Loucy (cell line): Measurements from ENCODE around the gene ACAP1.

Experiments used
- H2AFZ ChIP-seq: fragments of 200-600 bp; sonication (generic); 2 replicates; pipeline ENCODE4 v1.6.0; 2016; ENCODE audit warnings: antibody characterized with exemption, mild to moderate bottlenecking, low read length, moderate library complexity
- H3F3A ChIP-seq: fragments of 200-600 bp; 2 replicates; pipeline ENCODE4 v1.6.0; 2016; ENCODE audit warnings: antibody characterized with exemption, low read depth, mild to moderate bottlenecking
- H3K27me3 ChIP-seq: fragments of 200-600 bp; sonication (generic); 2 replicates; pipeline ENCODE4 v1.6.1; 2014; ENCODE audit warnings: low read length, mild to moderate bottlenecking; ENCODE audit not compliant: insufficient read depth, poor library complexity, severe bottlenecking
- H3K36me3 ChIP-seq: fragments of 200-600 bp; sonication (generic); 2 replicates; pipeline ENCODE4 v1.6.1; 2016; ENCODE audit warnings: low read length; ENCODE audit not compliant: insufficient read depth
- H3K4me1 ChIP-seq: fragments of 200-600 bp; sonication (generic); 2 replicates; pipeline ENCODE4 v1.5.1; 2014; ENCODE audit warnings: low read length, mild to moderate bottlenecking; ENCODE audit not compliant: insufficient read depth, poor library complexity, severe bottlenecking
- H3K4me2 ChIP-seq: fragments of 200-600 bp; sonication (generic); 2 replicates; pipeline ENCODE4 v1.6.0; 2014; ENCODE audit warnings: antibody characterized with exemption, low read length, low read depth, mild to moderate bottlenecking; ENCODE audit not compliant: poor library complexity, severe bottlenecking
- H3K4me3 ChIP-seq: fragments of 200-600 bp; sonication (generic); 2 replicates; pipeline ENCODE4 v1.5.1; 2014; ENCODE audit warnings: low read length, mild to moderate bottlenecking, mixed read lengths; ENCODE audit not compliant: poor library complexity, severe bottlenecking
- H3K79me2 ChIP-seq: fragments of 200-600 bp; sonication (generic); 2 replicates; pipeline ENCODE4 v1.6.1; 2014; ENCODE audit warnings: low read length; ENCODE audit not compliant: insufficient read depth
- H3K9ac ChIP-seq: fragments of 200-600 bp; sonication (generic); 2 replicates; pipeline ENCODE4 v1.6.0; 2014; ENCODE audit warnings: mild to moderate bottlenecking, low read depth, low read length, moderate library complexity; ENCODE audit not compliant: poor library complexity, severe bottlenecking
- H3K9me2 ChIP-seq: fragments of 200-600 bp; sonication (generic); replicated peaks from 2 replicates; pipeline ENCODE4 v1.6.1; 2016; ENCODE audit warnings: low read depth, low read length, mixed read lengths
- H3K9me3 ChIP-seq: fragments of 200-600 bp; sonication (generic); 2 replicates; pipeline ENCODE4 v1.6.1; 2014; ENCODE audit warnings: mild to moderate bottlenecking, antibody characterized with exemption, low read length, low read depth; ENCODE audit not compliant: insufficient read depth
- H4K20me1 ChIP-seq: fragments of 200-600 bp; sonication (generic); 2 replicates; pipeline ENCODE4 v1.6.0; 2014; ENCODE audit warnings: antibody characterized with exemption, low read length, mild to moderate bottlenecking; ENCODE audit not compliant: insufficient read depth, poor library complexity, severe bottlenecking
- CTCF ChIP-seq: fragments of 200-600 bp; sonication (generic); conservative IDR thresholded peaks from 2 replicates; pipeline ENCODE4 v1.5.1; 2014; ENCODE audit warnings: mild to moderate bottlenecking, antibody characterized with exemption, low read length
- EZH2phosphoT487 ChIP-seq: fragments of 200-600 bp; IDR thresholded peaks from 2 replicates; pipeline ENCODE4 v1.6.1; 2018; ENCODE audit warnings: antibody characterized with exemption, mild to moderate bottlenecking, moderate library complexity, borderline replicate concordance

The ACAP1 gene

GRCh38 chr17:7308625-7309433, 27.5 kb upstream of the ACAP1 start:
- peaks cover 12% of the 10 kb centered on the region for H3K27me3 ChIP-seq
- H3K36me3 ChIP-seq: peaks cover 43% of the 10 kb centered on the region
- no peak overlapping the region for H2AFZ ChIP-seq
- peaks cover 13% of the 10 kb centered on the region for H3F3A ChIP-seq
- TF ChIP-seq CTCF: no peak
- TF ChIP-seq EZH2phosphoT487: no peak
- H4K20me1 ChIP-seq: peaks cover 58% of the 10 kb centered on the region
- H3K9ac ChIP-seq: peak overlapping the region; percentile 99
- H3K79me2 ChIP-seq: peaks cover 63% of the 10 kb centered on the region
- H3K4me2 ChIP-seq: peak overlapping the region; percentile 99
- no peaks in the 10 kb centered on the region for H3K9me3 ChIP-seq
- H3K4me3 ChIP-seq: peak overlapping the region; percentile 93
- H3K9me2 ChIP-seq: no peaks in the 10 kb centered on the region
- H3K4me1 ChIP-seq: peaks cover 24% of the 10 kb centered on the region

- Histone ChIP-seq H3K4me2 (peak overlapping the region; percentile 99), H3K9me2 (no peaks in the 10 kb centered on the region), H2AFZ (no peak overlapping the region), H3K4me3 (peak overlapping the region; percentile 93), H3K27me3 (peaks cover 12% of the 10 kb centered on the region), H3K9ac (peak overlapping the region; percentile 99), H4K20me1 (peaks cover 62% of the 10 kb centered on the region), H3K9me3 (no peaks in the 10 kb centered on the region), H3F3A (peaks cover 17% of the 10 kb centered on the region), H3K36me3 (peaks cover 43% of the 10 kb centered on the region), H3K4me1 (peaks cover 32% of the 10 kb centered on the region), H3K79me2 (peaks cover 70% of the 10 kb centered on the region)
- TF ChIP-seq CTCF (no peak), EZH2phosphoT487 (no peak)
These were observed 26.7 kb upstream of the ACAP1 start for GRCh38 chr17:7309628-7310027.

- TF ChIP-seq CTCF: no peak
- TF ChIP-seq EZH2phosphoT487: no peak
- Histone ChIP-seq H4K20me1 (peaks cover 65% of the 10 kb centered on the region), H3K4me1 (peaks cover 42% of the 10 kb centered on the region), H3K79me2 (peaks cover 72% of the 10 kb centered on the region), H2AFZ (no peak overlapping the region), H3K4me3 (peak overlapping the region; percentile 93), H3F3A (peaks cover 17% of the 10 kb centered on the region), H3K27me3 (peaks cover 12% of the 10 kb centered on the region), H3K9me3 (no peaks in the 10 kb centered on the region), H3K9ac (no peak overlapping the region), H3K4me2 (peak overlapping the region; percentile 99), H3K36me3 (peaks cover 43% of the 10 kb centered on the region), H3K9me2 (no peaks in the 10 kb centered on the region)
These were observed 25.1 kb upstream of the ACAP1 start for GRCh38 chr17:7311110-7311705.
